Gastrocnemius medialis (tissue), 4 donors: ENCODE measurements around the gene LAMA3. TPM values are rescaled to one million over a fixed set of nuclear protein-coding genes. Genes with fewer than 3 reads are reported as not detected.

Source experiments
- ATAC-seq, 2 donors: fragments of 150-250 bp; one replicate each; pipeline ENCODE4 v1.9.1; 2016
- DNase-seq, 2 donors: peaks; one replicate each; pipeline ENCODE4 v3.0.0-alpha.2; 2019
- H3K27ac ChIP-seq, 4 donors: fragments of 200-600 bp; sonication (generic); 1 replicate in 1 of 4; 2 replicates in 3 of 4; pipeline ENCODE4 v1.5.1; 2016 to 2018; ENCODE audit warnings: mild to moderate bottlenecking in 2 of 4, moderate library complexity in 1 of 4
- H3K27me3 ChIP-seq, 3 donors: fragments of 200-600 bp; sonication (generic) in 2 of 3; 1 replicate in 1 of 3; 2 replicates in 2 of 3; pipeline versions ENCODE4 v1.5.1 to v1.6.0; 2016 to 2019; ENCODE audit warnings: mild to moderate bottlenecking in 1 of 3, moderate library complexity in 1 of 3
- H3K36me3 ChIP-seq, 2 donors: fragments of 200-600 bp; sonication (generic) in 1 of 2; one replicate each; pipeline ENCODE4 v1.5.1; 2017 to 2018
- H3K4me1 ChIP-seq, 2 donors: fragments of 200-600 bp; sonication (generic) in 1 of 2; one replicate each; pipeline ENCODE4 v1.5.1; 2016 to 2017; ENCODE audit warnings: mild to moderate bottlenecking in 2 of 2
- H3K4me3 ChIP-seq, 4 donors: fragments of 200-600 bp; sonication (generic) in 3 of 4; 1 replicate in 1 of 4; 2 replicates in 3 of 4; pipeline ENCODE4 v1.5.1; 2016 to 2019; ENCODE audit warnings: mild to moderate bottlenecking in 2 of 4
- H3K9me3 ChIP-seq, 3 donors: fragments of 200-600 bp; sonication (generic) in 2 of 3; 1 replicate in 1 of 3; 2 replicates in 2 of 3; pipeline ENCODE4 v1.5.1; 2016 to 2019
- CTCF ChIP-seq, 5 experiments: fragments of 450-650 bp in 3 of 5; fragments of 200-600 bp in 2 of 5; sonication (generic) in 2 of 5; IDR thresholded peaks in 4 of 5; conservative IDR thresholded peaks in 1 of 5; 1 replicate in 4 of 5; 2 replicates in 1 of 5; pipeline ENCODE4 v1.5.1; 2016 to 2019; ENCODE audit warnings: antibody characterized with exemption in 5 of 5, mild to moderate bottlenecking in 3 of 5, moderate library complexity in 3 of 5
- POLR2A ChIP-seq, 2 donors: fragments of 450-650 bp; IDR thresholded peaks; one replicate each; pipeline ENCODE4 v1.6.1; 2017; ENCODE audit warnings: antibody characterized with exemption in 2 of 2, mild to moderate bottlenecking in 2 of 2, moderate library complexity in 2 of 2
- in situ Hi-C, 4 donors: fragments of 200-750 bp; cut with MboI; loops; one replicate each; pipeline versions ENCODE4 v1.15.0 to v1.8.0; 2017; ENCODE audit warnings: low sequenced_read_pairs in 4 of 4
- intact Hi-C: fragments of 100-400 bp; cut with DNase I; formaldehyde crosslinking; loops from one replicate; pipeline ENCODE4 v1.15.1; 2023; ENCODE audit warnings: low total_unique reads
- total RNA-seq, 4 donors: library from RNA; depleted of rRNA; stranded (reverse); fragments of >200 nt; gene quantifications; one replicate each; pipeline versions ENCODE4 v1.1.0 to v1.2.3, GENCODE V29; 2016

Gene LAMA3
- total RNA-seq, 4 donors from 2014 or later: 1.1 to 5.3 (median 2.1) TPM

DNA sequence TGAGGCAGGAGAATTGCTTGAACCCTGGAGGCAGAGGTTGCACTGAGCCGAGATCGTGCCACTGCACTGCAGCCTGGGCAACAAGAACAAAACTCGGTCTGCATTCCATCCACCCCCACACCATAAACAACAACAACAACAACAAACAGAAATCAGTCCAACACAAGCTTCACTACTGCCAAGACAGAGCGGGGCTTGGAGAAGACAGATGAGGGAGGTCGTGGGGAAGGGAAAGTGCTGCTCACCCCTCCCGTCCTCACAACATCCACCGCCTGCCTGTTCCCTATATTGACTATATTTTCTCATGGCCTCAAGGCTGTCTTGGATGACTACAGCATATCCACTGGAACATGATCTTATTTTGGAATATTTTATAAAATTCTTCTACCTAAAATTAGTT is 187.7 kb downstream of the LAMA3 start:
- in situ Hi-C loops (no loop called here), intact Hi-C loops (no loop called here)
- no peaks in the 10 kb centered on the region for H3K27me3 ChIP-seq
- no peak overlapping the region for H3K27ac ChIP-seq
- H3K4me3 ChIP-seq: no peak overlapping the region
- DNase-seq: no peak
- H3K4me1 ChIP-seq: no peaks in the 10 kb centered on the region
- ATAC-seq: no peak
- TF ChIP-seq POLR2A (IDR thresholded peaks at IDR 0.05) (no peak), CTCF (IDR thresholded peaks at IDR 0.05 in 4 of 5, conservative IDR thresholded peaks at IDR 0.05 in 1 of 5) (no peak)
- no peaks in the 10 kb centered on the region for H3K36me3 ChIP-seq
- no peaks in the 10 kb centered on the region for H3K9me3 ChIP-seq

DNA sequence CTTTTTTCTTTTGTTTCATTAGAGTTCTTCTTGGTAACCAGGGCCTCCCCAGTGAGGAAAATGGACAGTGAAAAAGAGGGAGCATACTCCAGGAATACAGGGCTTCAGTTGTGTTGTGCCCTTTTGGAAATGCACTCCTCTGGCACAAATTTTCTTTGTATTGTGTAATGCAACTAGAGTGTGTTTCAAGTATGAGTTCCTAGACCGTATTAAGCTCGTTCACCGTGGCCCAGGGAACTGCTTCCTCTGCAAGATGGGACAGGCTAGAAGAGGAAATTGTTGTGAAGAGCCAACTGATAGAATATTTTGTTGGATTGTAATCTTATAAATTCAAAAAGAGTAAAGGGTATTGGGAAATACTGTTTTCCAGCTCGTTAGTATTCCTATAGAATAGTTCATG is 188.1 kb downstream of the LAMA3 start:
- no peak overlapping the region for H3K4me3 ChIP-seq
- H3K36me3 ChIP-seq: no peaks in the 10 kb centered on the region
- no peaks in the 10 kb centered on the region for H3K4me1 ChIP-seq
- no peaks in the 10 kb centered on the region for H3K27me3 ChIP-seq
- no peaks in the 10 kb centered on the region for H3K9me3 ChIP-seq
- intact Hi-C loops: no loop called here
- no peak for ATAC-seq
- in situ Hi-C loops: no loop called here
- TF ChIP-seq POLR2A (IDR thresholded peaks at IDR 0.05) (no peak), CTCF (IDR thresholded peaks at IDR 0.05 in 4 of 5, conservative IDR thresholded peaks at IDR 0.05 in 1 of 5) (no peak)
- no peak overlapping the region for H3K27ac ChIP-seq
- no peak for DNase-seq

DNA sequence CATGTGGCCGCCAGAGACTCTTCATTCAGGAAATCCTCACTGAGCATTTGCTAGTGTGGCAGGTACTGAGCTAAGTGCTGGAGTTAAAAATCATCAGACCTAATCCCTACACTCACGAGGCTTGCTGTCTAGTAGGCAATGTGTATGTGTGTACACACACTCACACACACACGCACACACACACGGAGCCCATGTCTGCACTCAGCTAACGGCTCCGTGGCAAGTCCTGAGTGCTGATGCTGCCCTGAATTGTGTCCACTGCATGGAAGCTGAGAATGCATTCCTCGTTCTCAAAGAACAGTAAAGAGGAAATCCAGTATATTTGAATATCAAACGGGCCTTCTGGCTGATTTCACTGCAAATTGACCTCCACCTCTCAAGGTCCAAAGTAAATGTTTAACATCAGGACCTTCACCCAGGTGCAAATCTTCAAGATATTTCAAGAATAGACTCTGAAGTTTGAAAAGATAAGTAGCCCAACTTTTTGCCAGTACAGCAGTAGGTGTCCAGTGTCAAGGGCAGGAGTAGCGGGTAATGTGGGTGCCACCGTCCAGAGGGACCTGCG is 189.2 kb downstream of the LAMA3 start:
- H3K36me3 ChIP-seq: no peaks in the 10 kb centered on the region
- no peaks in the 10 kb centered on the region for H3K4me1 ChIP-seq
- no peak overlapping the region for H3K27ac ChIP-seq
- ATAC-seq (no peak), DNase-seq (no peak)
- in situ Hi-C loops (no loop called here), intact Hi-C loops (no loop called here)
- no peaks in the 10 kb centered on the region for H3K27me3 ChIP-seq
- TF ChIP-seq POLR2A (IDR thresholded peaks at IDR 0.05): no peak
- no peak for TF ChIP-seq CTCF (IDR thresholded peaks at IDR 0.05 in 4 of 5, conservative IDR thresholded peaks at IDR 0.05 in 1 of 5)
- no peak overlapping the region for H3K4me3 ChIP-seq
- no peaks in the 10 kb centered on the region for H3K9me3 ChIP-seq

GRCh38 chr18:23879126-23879525 is 189.9 kb downstream of the LAMA3 start:
- H3K4me1 ChIP-seq: no peaks in the 10 kb centered on the region
- H3K27me3 ChIP-seq: no peaks in the 10 kb centered on the region
- no peak for ATAC-seq
- H3K9me3 ChIP-seq: no peaks in the 10 kb centered on the region
- in situ Hi-C loops (no loop called here), intact Hi-C loops (no loop called here)
- H3K4me3 ChIP-seq: no peak overlapping the region
- no peak overlapping the region for H3K27ac ChIP-seq
- DNase-seq: no peak
- no peak for TF ChIP-seq POLR2A (IDR thresholded peaks at IDR 0.05)
- no peak for TF ChIP-seq CTCF (IDR thresholded peaks at IDR 0.05 in 4 of 5, conservative IDR thresholded peaks at IDR 0.05 in 1 of 5)
- H3K36me3 ChIP-seq: no peaks in the 10 kb centered on the region

GRCh38 chr18:23879544-23879943 is 190.3 kb downstream of the LAMA3 start:
- Histone ChIP-seq H3K4me1 (no peaks in the 10 kb centered on the region), H3K36me3 (no peaks in the 10 kb centered on the region), H3K9me3 (no peaks in the 10 kb centered on the region), H3K27ac (no peak overlapping the region), H3K27me3 (no peaks in the 10 kb centered on the region), H3K4me3 (no peak overlapping the region)
- no peak for DNase-seq
- no peak for ATAC-seq
- intact Hi-C loops (no loop called here), in situ Hi-C loops (no loop called here)
- TF ChIP-seq CTCF (IDR thresholded peaks at IDR 0.05 in 4 of 5, conservative IDR thresholded peaks at IDR 0.05 in 1 of 5): no peak
- no peak for TF ChIP-seq POLR2A (IDR thresholded peaks at IDR 0.05)
